GM19455 (cell line): ENCODE results near the gene ARHGEF19.

Source experiments
- ATAC-seq: cut with Tn5 transposase; IDR thresholded peaks from one replicate; pipeline ENCODE4 v1.9.1; 2021; ENCODE audit not compliant: unreplicated experiment

The ARHGEF19 gene

DNA sequence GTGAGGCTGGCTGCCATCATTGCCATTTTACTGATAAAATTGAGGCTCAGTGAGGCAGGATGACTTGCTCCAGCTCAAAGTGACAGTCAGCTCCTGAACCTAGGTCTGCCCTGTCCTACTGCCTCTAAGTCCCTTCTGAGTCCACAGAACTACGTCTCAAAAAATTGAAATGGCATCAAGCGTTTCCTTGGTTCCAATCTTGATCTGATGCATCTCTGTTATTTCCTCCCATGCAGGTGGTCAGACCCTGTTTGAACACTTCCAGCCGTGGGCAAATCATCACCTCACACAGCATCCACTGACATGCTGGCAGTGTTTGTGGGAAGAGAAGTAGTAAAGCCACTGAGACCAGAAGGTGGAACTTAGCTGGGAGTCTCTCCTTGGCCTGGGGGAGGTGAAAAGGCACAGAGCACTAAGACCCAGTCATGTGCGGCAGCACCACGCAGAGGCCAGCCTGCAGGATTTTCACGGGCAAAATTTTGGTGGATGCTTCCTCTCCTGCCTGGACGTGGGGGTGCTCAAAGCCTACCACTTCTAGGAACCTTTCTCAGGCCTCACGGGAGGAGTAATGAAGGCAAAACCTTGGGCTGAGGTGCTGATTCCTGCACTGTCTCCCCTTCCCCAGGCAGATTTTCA lies 32.3 kb upstream of the ARHGEF19 start:
- no peak for ATAC-seq

DNA sequence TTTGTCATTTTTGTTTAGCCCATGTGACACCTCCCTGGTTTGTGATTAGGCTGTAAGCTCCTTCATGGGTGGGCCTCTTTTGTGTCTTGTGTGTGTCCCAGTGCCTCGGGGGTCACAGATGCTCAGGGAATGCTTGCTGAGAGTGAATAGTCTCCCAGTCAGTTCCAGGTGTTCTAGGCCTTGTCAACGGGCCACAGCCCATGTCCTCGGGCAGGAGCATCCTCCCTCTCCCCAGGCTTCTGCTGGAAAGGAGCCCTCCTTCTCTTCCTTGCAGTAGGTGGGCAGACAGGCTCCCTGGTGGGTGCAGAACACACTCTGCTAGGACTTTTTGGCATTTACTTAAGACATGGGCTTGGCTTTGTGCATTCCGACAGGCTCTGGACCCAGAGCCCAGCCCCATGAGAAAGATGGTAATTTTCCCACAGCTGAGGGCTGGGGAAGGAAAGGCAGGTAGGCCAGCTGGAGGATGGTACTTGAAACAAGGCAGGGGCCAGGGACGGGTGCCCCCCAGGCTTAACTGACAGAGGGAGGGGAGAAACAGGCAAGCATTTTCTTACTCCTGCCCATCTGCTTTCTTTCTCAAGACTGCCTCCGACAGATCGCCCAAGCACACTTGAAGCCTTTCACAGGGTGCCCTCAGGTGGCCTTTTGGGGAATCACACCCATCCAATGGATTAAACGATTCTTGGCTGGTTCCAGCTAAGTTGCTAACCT lies 31.6 kb upstream of the ARHGEF19 start:
- no peak for ATAC-seq

DNA sequence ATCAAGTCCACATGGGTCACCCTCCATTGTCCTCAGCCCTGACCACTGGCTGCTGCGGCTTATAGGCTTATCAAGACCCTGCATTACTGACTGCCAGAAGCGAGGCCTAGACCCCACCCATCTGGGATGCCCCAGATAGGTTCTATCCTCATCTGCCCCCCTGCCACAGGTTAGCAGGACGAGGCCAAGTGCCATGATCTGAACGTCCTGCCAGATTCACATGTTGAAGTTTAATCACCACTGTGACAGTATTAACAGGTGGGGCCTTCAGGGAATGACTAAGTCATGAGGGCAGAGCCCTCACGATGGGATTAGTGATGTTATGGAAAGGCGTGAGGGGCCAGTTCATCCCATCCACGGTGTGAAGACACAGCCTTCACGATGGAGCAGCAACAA lies 30.8 kb upstream of the ARHGEF19 start:
- ATAC-seq, result no peak

DNA sequence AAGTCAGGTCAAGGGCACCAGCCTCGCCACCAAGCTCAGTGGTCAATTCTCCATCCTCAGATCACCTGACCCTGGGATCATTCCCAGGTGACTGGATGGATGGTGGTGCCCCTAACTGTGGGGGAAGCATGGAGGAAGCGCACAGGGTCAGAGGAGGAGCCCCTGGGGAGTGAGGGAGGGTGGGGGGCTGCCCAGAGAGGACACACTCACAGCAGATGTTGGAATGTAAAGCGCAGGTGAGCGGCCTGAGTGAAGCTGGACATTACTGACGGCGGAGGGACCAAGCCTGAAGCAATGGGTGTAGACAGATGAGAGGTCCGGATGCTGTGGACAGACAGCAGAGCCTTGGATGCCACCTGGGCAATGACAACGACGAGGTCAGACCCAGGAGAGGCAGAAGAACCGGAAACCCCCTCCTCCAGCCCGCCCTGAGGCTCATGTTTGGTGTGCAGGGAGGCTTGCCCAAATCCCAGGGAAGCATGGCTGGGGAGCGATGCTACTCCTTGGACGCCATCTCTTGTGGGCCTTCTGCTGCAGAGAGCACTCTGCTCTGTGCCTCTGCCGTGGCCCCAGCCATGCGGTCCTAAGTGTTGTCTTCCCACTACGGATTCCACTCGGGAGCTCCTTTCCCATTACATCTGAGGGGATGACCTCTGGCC lies 30.2 kb upstream of the ARHGEF19 start:
- no peak for ATAC-seq

DNA sequence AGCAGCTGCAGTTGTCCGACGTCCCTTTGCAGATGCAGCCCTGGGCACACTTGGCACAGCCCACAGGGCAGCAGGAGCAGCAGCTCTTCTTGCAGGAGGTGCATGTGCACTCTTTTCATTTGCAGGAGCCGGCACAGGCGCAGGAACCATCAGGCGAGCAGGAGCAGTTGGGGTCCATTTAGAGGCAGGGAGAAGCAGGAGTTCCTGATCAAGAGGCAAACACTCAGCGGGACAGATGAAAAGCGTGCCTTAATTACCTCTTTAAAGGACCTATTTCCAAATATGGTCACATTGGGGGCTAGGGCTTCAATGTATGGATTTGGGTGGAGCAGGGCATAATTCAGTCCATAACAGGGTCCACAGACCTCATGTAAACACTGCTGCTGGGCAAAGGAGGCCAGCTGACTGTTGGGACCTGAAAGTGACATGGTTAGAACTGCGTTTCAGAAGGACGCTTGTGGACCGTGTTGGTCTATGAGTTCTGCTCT lies 28.8 kb upstream of the ARHGEF19 start:
- no peak for ATAC-seq

DNA sequence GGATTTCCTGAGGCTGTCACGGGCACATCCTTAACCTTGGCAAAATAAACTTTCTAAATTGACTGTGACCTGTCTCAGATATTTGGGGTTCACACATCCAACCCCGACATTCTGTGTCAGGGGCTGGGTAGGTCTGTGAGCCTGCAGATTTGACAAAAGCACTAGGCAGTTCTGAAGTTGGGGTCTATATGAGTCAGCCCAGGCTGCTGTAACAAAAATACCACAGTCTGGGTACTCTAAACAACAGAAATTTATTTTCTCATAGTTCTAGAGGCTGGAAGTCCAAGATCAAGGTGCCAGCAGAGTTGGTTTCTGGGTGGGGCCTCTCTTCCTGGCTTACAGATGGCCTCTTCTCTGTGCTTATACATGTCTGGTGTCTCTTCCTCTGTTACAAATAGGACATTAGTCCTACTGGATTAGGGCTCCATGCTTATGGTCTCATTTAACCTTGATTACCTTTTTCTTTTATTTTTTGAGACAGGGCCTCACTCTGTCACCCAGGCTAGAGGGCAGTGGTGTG lies 27.6 kb upstream of the ARHGEF19 start:
- ATAC-seq, result no peak

DNA sequence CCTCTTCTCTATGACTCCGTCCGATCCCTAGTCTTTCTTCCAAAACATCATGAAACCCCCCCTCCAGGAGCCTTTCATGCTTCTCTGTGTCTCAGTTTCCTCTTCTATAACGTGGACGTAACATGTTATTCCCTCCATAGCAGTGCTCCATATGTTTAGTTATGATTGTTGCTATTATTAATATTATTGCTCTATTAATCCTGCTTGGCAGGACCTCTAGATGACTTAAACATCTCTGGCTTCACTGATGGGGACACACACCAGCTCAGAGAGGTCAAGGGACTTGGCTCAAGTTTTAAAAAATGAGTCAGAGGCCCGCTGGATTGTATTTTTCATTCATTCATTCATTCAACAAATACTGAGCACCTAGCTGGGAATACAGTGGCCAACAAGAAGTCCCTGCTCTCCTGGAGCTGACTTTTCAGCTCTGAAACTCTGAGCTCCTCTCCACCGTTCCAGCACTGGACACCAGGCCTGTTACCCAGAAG lies 24.9 kb upstream of the ARHGEF19 start:
- no peak for ATAC-seq

DNA sequence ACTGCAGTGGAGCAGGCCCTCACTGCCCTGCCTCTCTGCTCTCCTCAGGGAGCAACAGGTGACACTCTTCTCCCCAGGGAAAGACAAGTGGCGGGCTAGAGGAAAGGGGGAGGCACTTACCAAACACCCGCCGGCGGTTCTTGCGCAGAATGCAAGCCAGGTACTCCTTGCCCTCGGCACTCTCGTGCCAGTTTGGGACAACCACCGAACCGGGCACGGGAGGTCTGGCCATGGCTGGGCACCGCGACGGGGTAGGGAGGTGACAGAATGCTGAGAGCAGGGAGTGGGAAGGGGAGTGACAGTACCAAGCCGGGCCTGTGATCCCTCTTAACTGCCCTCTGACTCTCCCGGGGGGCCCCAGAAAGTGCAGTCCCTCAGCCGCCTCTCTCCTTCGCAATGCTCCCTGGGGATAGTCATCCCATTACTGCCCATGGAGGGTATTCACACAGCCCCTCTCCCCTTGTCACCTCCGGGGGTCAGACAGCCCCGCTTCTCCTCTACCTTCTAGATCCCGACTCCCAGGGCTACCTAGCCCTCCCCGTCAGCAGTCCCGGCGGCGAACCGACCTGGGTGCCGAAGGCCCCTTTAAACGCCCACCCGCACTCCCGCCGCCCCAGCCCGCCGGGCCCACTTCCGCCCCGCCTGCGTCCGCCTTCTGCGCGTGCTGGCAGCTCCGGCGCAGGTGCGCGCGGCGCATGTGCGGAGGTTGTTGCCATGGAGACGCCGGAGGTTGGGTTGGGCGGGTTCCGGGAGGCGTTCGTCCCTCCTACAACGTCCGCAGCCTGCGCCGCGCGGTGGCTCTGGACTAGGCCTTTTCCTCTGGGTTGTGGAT lies 24.3 kb upstream of the ARHGEF19 start, which contains the start of gene CPLANE2:
Gene CPLANE2, minus strand, starts transcription at position 673 of the 832 bp plus-strand sequence. Its CDS starts 441 bp downstream, at position 232.
- peak; percentile 85 for ATAC-seq

DNA sequence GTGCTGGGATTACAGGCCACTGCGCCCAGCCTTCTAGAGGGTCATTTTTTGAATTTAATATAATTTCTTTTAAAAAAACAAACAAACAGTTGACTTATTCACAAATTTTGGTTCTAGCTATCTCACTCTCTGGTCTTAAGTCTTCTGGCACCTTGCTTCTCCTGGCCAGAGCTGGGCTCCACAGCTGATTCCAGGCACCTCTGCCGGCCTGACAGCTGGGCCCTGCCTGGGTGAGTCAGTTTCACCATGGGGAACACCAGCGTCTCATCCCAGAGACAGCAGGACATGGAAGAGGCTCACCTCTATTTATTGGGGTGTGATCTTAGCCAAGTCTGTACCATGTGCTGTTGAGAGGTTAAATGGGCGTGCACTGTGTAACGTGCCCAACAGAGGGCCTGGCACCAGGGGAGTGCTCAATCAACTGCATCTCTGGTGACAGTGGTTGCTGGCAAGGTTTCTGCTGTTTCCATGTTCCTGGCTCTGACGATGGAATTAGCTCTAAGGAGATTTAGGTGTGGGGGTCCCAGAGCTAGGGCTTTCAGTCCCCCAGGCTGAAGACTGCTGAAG lies 23.6 kb upstream of the ARHGEF19 start:
- ATAC-seq, result peak; percentile 31

DNA sequence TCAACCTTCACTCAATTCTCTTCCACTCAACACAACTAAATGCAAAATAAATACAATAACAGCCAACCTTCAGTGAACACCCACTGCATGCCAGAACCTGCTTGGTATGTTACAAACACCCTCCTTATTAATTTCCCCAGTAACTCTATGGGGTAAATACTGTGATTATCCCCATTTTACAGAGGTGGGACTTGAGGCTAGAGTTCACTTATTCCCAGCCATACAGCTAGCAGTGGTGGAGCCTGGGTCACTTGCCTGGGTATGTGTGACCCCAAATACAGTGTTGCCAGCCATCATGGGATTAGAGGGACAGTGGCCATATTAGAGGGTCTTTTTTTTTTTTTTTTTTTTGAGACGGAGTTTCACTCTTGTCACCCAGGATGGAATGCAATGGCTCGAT lies 22.9 kb upstream of the ARHGEF19 start:
- no peak for ATAC-seq

DNA sequence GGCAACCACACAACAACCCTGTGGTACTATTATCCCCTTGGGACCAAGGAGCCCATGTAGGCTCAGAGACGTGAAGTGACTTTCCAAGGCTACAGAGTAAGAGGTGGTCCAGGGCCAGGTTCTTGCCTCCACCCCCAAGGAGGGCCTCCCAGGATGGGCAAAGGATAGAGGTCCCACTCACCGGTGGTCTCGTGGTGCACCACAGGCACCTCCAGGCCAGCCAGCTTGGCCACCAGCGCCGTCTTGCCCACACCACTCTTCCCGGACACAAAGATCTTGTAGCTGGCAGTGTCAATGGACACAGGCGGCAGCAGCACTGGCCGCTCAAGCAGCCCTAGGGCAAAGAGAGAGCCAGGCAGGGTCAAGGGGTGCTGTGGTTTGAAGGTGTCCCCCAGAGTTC lies 21.0 kb upstream of the ARHGEF19 start:
- ATAC-seq, result no peak

DNA sequence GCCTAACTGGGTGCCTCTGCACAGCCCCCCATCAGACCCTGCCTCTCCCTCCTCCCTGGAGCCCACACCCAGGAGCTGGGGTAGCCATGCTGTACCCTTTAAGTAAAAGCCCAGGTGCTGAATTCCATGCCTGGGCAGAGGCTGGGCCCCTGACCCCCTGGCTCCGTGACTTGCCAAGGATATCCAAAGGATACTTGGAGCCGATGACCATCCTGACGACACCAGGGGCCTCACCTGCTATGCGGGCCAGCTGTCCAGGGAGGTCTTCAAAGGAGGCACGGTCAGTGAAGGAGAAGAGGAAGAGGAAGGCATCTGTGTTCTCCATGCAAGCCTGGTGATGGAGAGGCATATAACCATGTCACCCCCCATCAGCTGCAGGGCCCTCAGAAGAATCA lies 19.9 kb upstream of the ARHGEF19 start:
- no peak for ATAC-seq

DNA sequence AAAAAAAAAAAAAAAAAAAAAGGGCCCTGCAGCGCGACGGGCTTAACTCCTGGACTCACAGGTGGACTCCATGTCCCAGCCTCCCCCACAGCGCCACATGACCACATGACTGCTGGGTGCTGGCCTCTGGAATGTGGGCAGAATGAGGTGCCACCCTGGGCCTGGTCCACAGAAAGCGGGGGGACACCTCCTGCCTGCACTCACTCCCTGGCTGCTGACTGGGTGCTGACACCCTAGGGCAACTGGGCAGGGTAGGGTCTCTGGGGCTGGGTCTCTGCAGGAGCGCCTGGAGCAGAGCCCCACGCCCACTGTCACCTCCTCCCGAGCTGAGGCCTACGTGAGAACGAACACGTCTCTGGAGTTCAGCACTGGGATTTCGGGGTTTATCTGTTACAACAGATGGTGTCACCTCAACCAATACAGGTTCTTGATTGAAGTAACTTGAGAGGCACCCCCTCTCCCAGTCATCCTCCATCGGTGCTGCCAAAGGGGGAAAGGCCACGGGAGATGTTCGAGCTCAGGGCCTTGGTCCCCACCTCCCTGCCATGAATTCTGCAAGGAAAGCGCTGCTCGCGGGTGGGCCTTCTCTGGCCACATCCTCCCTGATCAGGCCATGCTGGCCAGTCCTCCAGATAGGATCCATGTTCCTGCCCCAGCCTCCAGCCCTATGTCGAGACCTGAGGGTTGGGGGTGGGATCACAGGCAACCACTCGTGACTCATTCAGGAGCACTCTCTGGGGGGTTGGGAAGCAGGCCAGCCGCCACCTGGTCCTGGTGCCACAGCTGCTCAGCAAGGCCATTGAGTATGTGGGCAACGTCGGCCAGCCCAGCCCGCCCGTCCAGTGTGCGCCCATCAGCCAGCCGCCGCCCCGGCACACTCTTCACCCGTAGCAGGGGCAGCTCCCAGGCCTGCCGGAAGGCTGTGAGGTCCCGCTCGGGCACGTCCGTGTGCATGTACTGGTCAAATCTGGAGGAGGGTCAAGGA lies 19.2 kb upstream of the ARHGEF19 start:
- no peak for ATAC-seq

DNA sequence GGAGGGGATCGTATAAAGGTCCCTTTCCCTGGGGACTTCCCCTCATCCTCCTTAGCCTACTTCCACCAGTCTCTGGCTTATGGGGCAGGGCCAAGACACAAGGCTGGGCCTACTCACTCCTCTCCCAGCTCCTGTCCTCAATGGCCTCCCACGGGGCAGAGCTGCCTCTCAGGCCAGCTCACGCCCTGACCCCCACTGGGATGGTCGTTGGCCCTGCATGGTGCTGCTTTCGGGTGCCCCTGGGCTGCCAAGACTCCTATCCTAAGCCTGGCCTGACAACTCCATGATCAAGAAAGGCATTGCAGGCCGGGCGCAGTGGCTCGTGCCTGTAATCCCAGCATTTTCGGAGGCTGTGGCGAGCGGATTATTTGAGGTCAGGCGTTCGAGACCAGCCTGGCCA lies 18.3 kb upstream of the ARHGEF19 start:
- no peak for ATAC-seq

DNA sequence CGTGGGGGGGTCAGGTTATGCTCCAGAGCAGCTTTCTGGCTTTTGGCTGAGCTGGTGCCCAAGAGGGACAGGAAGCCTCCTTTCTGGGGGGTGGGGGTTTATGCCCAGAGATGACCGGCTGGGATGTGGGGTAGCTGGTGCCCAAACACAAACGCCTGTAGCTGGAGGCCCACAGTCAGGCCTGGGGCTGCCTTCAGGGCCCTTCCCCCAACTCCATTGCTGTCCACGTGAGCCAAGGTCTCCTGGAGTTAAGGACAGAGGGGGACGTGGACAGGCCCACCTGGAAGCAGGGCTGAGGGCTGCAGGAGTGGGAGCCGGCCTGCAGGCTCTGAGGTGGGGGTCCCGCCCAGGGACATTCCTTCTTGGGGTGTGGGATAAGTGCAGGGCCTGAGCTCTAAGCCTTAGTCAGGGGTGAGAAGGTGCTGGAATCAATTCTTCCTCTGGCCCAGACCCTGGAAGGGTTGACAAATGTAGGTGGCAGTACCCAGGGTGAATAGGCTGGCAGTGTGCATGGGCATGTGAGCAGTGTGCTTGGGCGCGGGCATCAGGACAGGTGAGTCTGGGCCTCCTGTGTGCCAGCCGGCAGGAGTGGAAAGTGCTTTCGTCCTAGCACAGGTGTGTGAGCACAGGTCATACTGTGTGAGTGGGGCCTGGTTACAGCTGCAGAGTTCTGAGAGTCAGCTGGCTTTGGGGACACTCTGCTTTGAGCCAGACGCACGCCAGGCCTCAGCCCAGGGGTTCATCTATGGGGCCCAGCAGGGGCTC lies 17.7 kb upstream of the ARHGEF19 start:
- no peak for ATAC-seq

DNA sequence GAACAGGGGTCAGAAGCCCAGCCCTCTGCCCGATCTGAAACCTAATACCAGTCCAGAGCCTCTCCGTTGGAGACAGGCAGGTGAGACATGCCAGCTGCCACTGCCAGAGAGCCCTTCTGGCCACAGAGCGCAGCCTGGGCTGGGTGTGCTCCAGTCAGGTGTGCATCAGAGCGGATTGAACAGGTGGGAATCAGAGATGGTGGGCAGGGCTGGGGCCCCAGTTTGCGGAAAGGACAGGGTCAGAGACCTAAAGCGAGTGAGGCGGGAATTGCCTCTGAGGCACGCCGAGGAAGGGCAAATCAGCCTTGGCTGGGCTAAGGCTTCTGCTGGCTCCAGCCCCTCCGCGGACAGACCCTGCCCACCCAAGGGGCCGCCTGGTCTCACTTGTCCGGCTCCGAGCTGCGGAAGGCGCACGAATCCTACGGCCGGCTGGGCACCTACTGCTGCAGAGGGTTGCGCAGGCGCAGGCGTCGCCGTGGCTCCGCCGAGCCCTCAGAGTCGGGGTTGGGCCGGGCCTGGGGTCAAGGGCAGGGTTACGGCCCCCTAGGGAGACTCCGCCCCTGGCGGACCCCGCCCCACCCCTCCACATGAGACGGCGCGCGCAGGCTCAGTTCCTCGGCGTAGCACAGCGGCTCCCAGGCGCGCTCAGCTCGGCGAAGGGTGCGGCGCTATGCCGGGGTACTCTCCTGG lies 14.2 kb upstream of the ARHGEF19 start:
- no peak for ATAC-seq

DNA sequence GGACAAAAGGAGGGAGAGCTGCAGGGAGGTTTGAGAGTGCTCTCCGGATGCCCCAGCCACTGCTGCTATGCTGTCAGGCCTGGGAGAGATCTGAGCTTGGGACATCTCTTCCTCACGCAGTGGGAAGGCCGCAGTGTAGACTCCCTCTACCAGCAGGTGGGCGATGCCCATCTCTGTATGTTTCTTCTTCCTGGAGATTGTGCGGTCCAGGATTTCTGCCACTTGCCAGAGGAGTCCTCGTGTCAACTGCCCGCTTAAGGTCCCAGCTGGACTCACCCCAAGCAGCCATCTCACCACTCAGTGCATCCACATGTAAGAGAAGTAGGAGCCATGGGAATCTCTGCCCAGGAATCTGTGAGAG lies 13.7 kb upstream of the ARHGEF19 start:
- no peak for ATAC-seq

DNA sequence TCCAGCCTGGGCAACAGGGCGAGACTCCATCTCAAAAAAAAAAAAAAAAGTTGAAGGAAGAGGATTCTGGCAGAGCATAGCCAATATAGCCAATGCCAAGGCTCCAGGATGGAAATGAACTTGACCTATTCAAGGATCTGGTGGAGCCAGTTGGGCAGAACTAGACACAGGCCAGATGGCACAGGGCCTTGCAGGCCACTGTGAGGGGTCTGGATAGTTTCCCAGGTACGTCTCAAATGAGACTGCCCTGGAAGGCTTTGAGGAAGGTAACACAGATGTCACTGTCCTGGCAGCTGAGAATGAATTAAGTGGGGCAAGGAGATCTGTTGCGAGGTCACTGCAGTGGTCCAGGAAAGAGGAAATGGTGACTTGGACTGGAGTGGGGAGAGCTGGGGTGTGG lies 12.0 kb upstream of the ARHGEF19 start:
- ATAC-seq, result no peak
